ENCODE results near the gene PSG3.
"Not testable (repeated sequence)": the region's sequence is repeated elsewhere in the genome, so short reads cannot be mapped to it uniquely, and the experiment has no call there.

PSG3 gene

GRCh38 chr19:42752246-42752645, 12.0 kb upstream of the PSG3 start:
- not testable (repeated sequence) for H3K79me1 ChIP-seq (replicated peaks; ENCODE audit: low read length, poor library complexity, severe bottlenecking); H3K18ac ChIP-seq (ENCODE audit: low read depth in 1 of 2, low read length in 2 of 2); H2BK15ac ChIP-seq (ENCODE audit: low read depth, poor library complexity, severe bottlenecking); H3K14ac ChIP-seq (ENCODE audit: low read length in 2 of 2); H2BK5ac ChIP-seq (ENCODE audit: low read depth, low read length, poor library complexity, severe bottlenecking); H2AK5ac ChIP-seq (ENCODE audit: low read length, severe bottlenecking); H3K27me3 ChIP-seq (ENCODE audit: control insufficient read depth in 1 of 2, insufficient read depth in 1 of 2, low read length in 2 of 2); DNase-seq; H3K4me3 ChIP-seq (ENCODE audit: insufficient read depth in 1 of 2, low read depth in 1 of 2, low read length in 2 of 2); H3K27ac ChIP-seq (ENCODE audit: low read length, poor library complexity, severe bottlenecking); H2BK12ac ChIP-seq (ENCODE audit: low read length in 2 of 2); H3K4me2 ChIP-seq (ENCODE audit: low read length, poor library complexity, severe bottlenecking); H3K4me1 ChIP-seq (ENCODE audit: control insufficient read depth, insufficient read depth, low read depth, low read length); H3K23ac ChIP-seq (ENCODE audit: low read length in 2 of 2); H4K8ac ChIP-seq (ENCODE audit: low read length); H3K4ac ChIP-seq (ENCODE audit: low read depth in 1 of 2, low read length in 2 of 2); H3K9me3 ChIP-seq (ENCODE audit: control insufficient read depth, low read length); H2AFZ ChIP-seq (ENCODE audit: low read depth, low read length); H4K91ac ChIP-seq (ENCODE audit: low read length); H3K9ac ChIP-seq (ENCODE audit: low read length); H3K36me3 ChIP-seq (ENCODE audit: control insufficient read depth in 1 of 2, insufficient read depth in 2 of 2, low read depth in 1 of 2, low read length in 2 of 2); H2BK120ac ChIP-seq (ENCODE audit: low read depth, low read length)
- 87% methylated on average over 1 of the region's 1 CpG for WGBS

GRCh38 chr19:42741726-42742607, 1.7 kb upstream of the PSG3 start:
- H4K8ac ChIP-seq (ENCODE audit: low read length); H3K9ac ChIP-seq (ENCODE audit: low read length); H2BK5ac ChIP-seq (ENCODE audit: low read depth, low read length, poor library complexity, severe bottlenecking); H3K9me3 ChIP-seq (ENCODE audit: control insufficient read depth, low read length); H3K4ac ChIP-seq (ENCODE audit: low read depth in 1 of 2, low read length in 2 of 2); DNase-seq; H3K4me3 ChIP-seq (ENCODE audit: insufficient read depth in 1 of 2, low read depth in 1 of 2, low read length in 2 of 2); H2BK120ac ChIP-seq (ENCODE audit: low read depth, low read length); H3K27me3 ChIP-seq (ENCODE audit: control insufficient read depth in 1 of 2, insufficient read depth in 1 of 2, low read length in 2 of 2); H3K4me2 ChIP-seq (ENCODE audit: low read length, poor library complexity, severe bottlenecking); H3K79me1 ChIP-seq (replicated peaks; ENCODE audit: low read length, poor library complexity, severe bottlenecking); H3K23ac ChIP-seq (ENCODE audit: low read length in 2 of 2); H2AK5ac ChIP-seq (ENCODE audit: low read length, severe bottlenecking); H2BK12ac ChIP-seq (ENCODE audit: low read length in 2 of 2); H3K4me1 ChIP-seq (ENCODE audit: control insufficient read depth, insufficient read depth, low read depth, low read length); H2AFZ ChIP-seq (ENCODE audit: low read depth, low read length); H3K36me3 ChIP-seq (ENCODE audit: control insufficient read depth in 1 of 2, insufficient read depth in 2 of 2, low read depth in 1 of 2, low read length in 2 of 2); H3K14ac ChIP-seq (ENCODE audit: low read length in 2 of 2); H2BK15ac ChIP-seq (ENCODE audit: low read depth, poor library complexity, severe bottlenecking); H3K27ac ChIP-seq (ENCODE audit: low read length, poor library complexity, severe bottlenecking); H3K18ac ChIP-seq (ENCODE audit: low read depth in 1 of 2, low read length in 2 of 2); H4K91ac ChIP-seq (ENCODE audit: low read length): not testable (repeated sequence)
- WGBS, result 71% methylated on average over 11 of the region's 14 CpGs

GRCh38 chr19:42737581-42738011, 2.7 kb downstream of the PSG3 start:
- not testable (repeated sequence) for H3K36me3 ChIP-seq (ENCODE audit: control insufficient read depth in 1 of 2, insufficient read depth in 2 of 2, low read depth in 1 of 2, low read length in 2 of 2); H3K4me3 ChIP-seq (ENCODE audit: insufficient read depth in 1 of 2, low read depth in 1 of 2, low read length in 2 of 2); H4K8ac ChIP-seq (ENCODE audit: low read length); H2AK5ac ChIP-seq (ENCODE audit: low read length, severe bottlenecking); DNase-seq; H4K91ac ChIP-seq (ENCODE audit: low read length); H3K9ac ChIP-seq (ENCODE audit: low read length); H3K79me1 ChIP-seq (replicated peaks; ENCODE audit: low read length, poor library complexity, severe bottlenecking); H3K18ac ChIP-seq (ENCODE audit: low read depth in 1 of 2, low read length in 2 of 2); H2BK120ac ChIP-seq (ENCODE audit: low read depth, low read length); H2BK5ac ChIP-seq (ENCODE audit: low read depth, low read length, poor library complexity, severe bottlenecking); H2AFZ ChIP-seq (ENCODE audit: low read depth, low read length); H2BK15ac ChIP-seq (ENCODE audit: low read depth, poor library complexity, severe bottlenecking); H3K23ac ChIP-seq (ENCODE audit: low read length in 2 of 2); H3K27ac ChIP-seq (ENCODE audit: low read length, poor library complexity, severe bottlenecking); H2BK12ac ChIP-seq (ENCODE audit: low read length in 2 of 2); H3K4me2 ChIP-seq (ENCODE audit: low read length, poor library complexity, severe bottlenecking); H3K9me3 ChIP-seq (ENCODE audit: control insufficient read depth, low read length); H3K4ac ChIP-seq (ENCODE audit: low read depth in 1 of 2, low read length in 2 of 2); H3K4me1 ChIP-seq (ENCODE audit: control insufficient read depth, insufficient read depth, low read depth, low read length); H3K27me3 ChIP-seq (ENCODE audit: control insufficient read depth in 1 of 2, insufficient read depth in 1 of 2, low read length in 2 of 2); H3K14ac ChIP-seq (ENCODE audit: low read length in 2 of 2)
- 35% methylated on average over 2 of the region's 2 CpGs for WGBS

- H2BK15ac ChIP-seq (ENCODE audit: low read depth, poor library complexity, severe bottlenecking); H3K4me1 ChIP-seq (ENCODE audit: control insufficient read depth, insufficient read depth, low read depth, low read length); H3K27me3 ChIP-seq (ENCODE audit: control insufficient read depth in 1 of 2, insufficient read depth in 1 of 2, low read length in 2 of 2); H2BK5ac ChIP-seq (ENCODE audit: low read depth, low read length, poor library complexity, severe bottlenecking); H2AFZ ChIP-seq (ENCODE audit: low read depth, low read length); DNase-seq; H4K8ac ChIP-seq (ENCODE audit: low read length); H2BK12ac ChIP-seq (ENCODE audit: low read length in 2 of 2); H3K9ac ChIP-seq (ENCODE audit: low read length); H3K4ac ChIP-seq (ENCODE audit: low read depth in 1 of 2, low read length in 2 of 2); H3K36me3 ChIP-seq (ENCODE audit: control insufficient read depth in 1 of 2, insufficient read depth in 2 of 2, low read depth in 1 of 2, low read length in 2 of 2); H3K27ac ChIP-seq (ENCODE audit: low read length, poor library complexity, severe bottlenecking); H3K4me2 ChIP-seq (ENCODE audit: low read length, poor library complexity, severe bottlenecking); H3K18ac ChIP-seq (ENCODE audit: low read depth in 1 of 2, low read length in 2 of 2); H3K79me1 ChIP-seq (replicated peaks; ENCODE audit: low read length, poor library complexity, severe bottlenecking); H3K9me3 ChIP-seq (ENCODE audit: control insufficient read depth, low read length); H2AK5ac ChIP-seq (ENCODE audit: low read length, severe bottlenecking); H4K91ac ChIP-seq (ENCODE audit: low read length); H3K23ac ChIP-seq (ENCODE audit: low read length in 2 of 2); H3K4me3 ChIP-seq (ENCODE audit: insufficient read depth in 1 of 2, low read depth in 1 of 2, low read length in 2 of 2); H3K14ac ChIP-seq (ENCODE audit: low read length in 2 of 2); H2BK120ac ChIP-seq (ENCODE audit: low read depth, low read length): not testable (repeated sequence)
- 33% methylated on average over 4 of the region's 5 CpGs for WGBS
These were observed 11.9 kb downstream of the PSG3 start for GRCh38 chr19:42728341-42728740.

Measured in mesenchymal stem cell (in vitro differentiated cells and primary cell).